ENCODE data around the gene LAMB1. TPM values are rescaled to one million over a fixed set of nuclear protein-coding genes. Genes with fewer than 3 reads are reported as not detected.

The LAMB1 gene
- total RNA-seq, 1 experiment from 2014 or later: 136 TPM

GRCh38 chr7:108030516-108030915 lies 27.6 kb upstream of the LAMB1 start:
- Histone ChIP-seq H3K4me3 (no peak overlapping the region), H3K27ac (peak overlapping the region; percentile 73)
- DNase-seq (ENCODE audit: low read depth in 1 of 2, low spot score in 2 of 2): peak in 1 of 2 experiments; percentile 59

GRCh38 chr7:108029034-108029433 lies 26.1 kb upstream of the LAMB1 start:
- peaks cover 20% of the 10 kb centered on the region for H3K4me1 ChIP-seq (replicated peaks)
- no peak for DNase-seq (ENCODE audit: low read depth in 1 of 2, low spot score in 2 of 2)
- no peaks in the 10 kb centered on the region for H3K9me3 ChIP-seq (replicated peaks)
- H3K4me3 ChIP-seq: no peak overlapping the region
- no peaks in the 10 kb centered on the region for H3K36me3 ChIP-seq
- H3K27me3 ChIP-seq (replicated peaks): no peaks in the 10 kb centered on the region
- H3K27ac ChIP-seq: no peak overlapping the region

More at GRCh38 chr7:108030516-108030915, 27.6 kb upstream of the LAMB1 start:
- H3K9me3 ChIP-seq (replicated peaks): no peaks in the 10 kb centered on the region
- peaks cover 20% of the 10 kb centered on the region for H3K4me1 ChIP-seq (replicated peaks)
- no peaks in the 10 kb centered on the region for H3K36me3 ChIP-seq
- H3K27me3 ChIP-seq (replicated peaks): no peaks in the 10 kb centered on the region

- Histone ChIP-seq H3K4me1 (replicated peaks) (peaks cover 20% of the 10 kb centered on the region), H3K9me3 (replicated peaks) (no peaks in the 10 kb centered on the region), H3K27ac (no peak overlapping the region), H3K36me3 (no peaks in the 10 kb centered on the region), H3K4me3 (no peak overlapping the region), H3K27me3 (replicated peaks) (no peaks in the 10 kb centered on the region)
- no peak for DNase-seq (ENCODE audit: low read depth in 1 of 2, low spot score in 2 of 2)
Measured at GRCh38 chr7:108028111-108028510, 25.1 kb upstream of the LAMB1 start.

- Histone ChIP-seq H3K27ac (no peak overlapping the region), H3K4me1 (replicated peaks) (peaks cover 20% of the 10 kb centered on the region), H3K27me3 (replicated peaks) (no peaks in the 10 kb centered on the region), H3K9me3 (replicated peaks) (no peaks in the 10 kb centered on the region), H3K36me3 (no peaks in the 10 kb centered on the region), H3K4me3 (no peak overlapping the region)
- no peak for DNase-seq (ENCODE audit: low read depth in 1 of 2, low spot score in 2 of 2)
Measured at GRCh38 chr7:108027239-108027638, 24.3 kb upstream of the LAMB1 start.

- peaks cover 20% of the 10 kb centered on the region for H3K4me1 ChIP-seq (replicated peaks)
- DNase-seq (ENCODE audit: low read depth in 1 of 2, low spot score in 2 of 2): no peak
- no peak overlapping the region for H3K27ac ChIP-seq
- H3K27me3 ChIP-seq (replicated peaks): no peaks in the 10 kb centered on the region
- no peaks in the 10 kb centered on the region for H3K9me3 ChIP-seq (replicated peaks)
- no peaks in the 10 kb centered on the region for H3K36me3 ChIP-seq
- no peak overlapping the region for H3K4me3 ChIP-seq
Measured at GRCh38 chr7:108026647-108027046, 23.7 kb upstream of the LAMB1 start.

- Histone ChIP-seq H3K9me3 (replicated peaks) (no peaks in the 10 kb centered on the region), H3K27me3 (replicated peaks) (no peaks in the 10 kb centered on the region)
Measured at GRCh38 chr7:108026116-108026515, 23.2 kb upstream of the LAMB1 start.

GRCh38 chr7:108024538-108024937 lies 21.6 kb upstream of the LAMB1 start:
- H3K27ac ChIP-seq: no peak overlapping the region
- no peak for DNase-seq (ENCODE audit: low read depth in 1 of 2, low spot score in 2 of 2)
- peaks cover 6% of the 10 kb centered on the region for H3K4me1 ChIP-seq (replicated peaks)
- H3K27me3 ChIP-seq (replicated peaks): no peaks in the 10 kb centered on the region
- H3K36me3 ChIP-seq: no peaks in the 10 kb centered on the region
- no peaks in the 10 kb centered on the region for H3K9me3 ChIP-seq (replicated peaks)
- H3K4me3 ChIP-seq: no peak overlapping the region

More at GRCh38 chr7:108026116-108026515, 23.2 kb upstream of the LAMB1 start:
- H3K36me3 ChIP-seq: no peaks in the 10 kb centered on the region
- H3K4me3 ChIP-seq: no peak overlapping the region
- DNase-seq (ENCODE audit: low read depth in 1 of 2, low spot score in 2 of 2): no peak
- H3K27ac ChIP-seq: no peak overlapping the region
- H3K4me1 ChIP-seq (replicated peaks): peaks cover 20% of the 10 kb centered on the region

GRCh38 chr7:108020585-108020984 lies 17.6 kb upstream of the LAMB1 start:
- Histone ChIP-seq H3K27ac (no peak overlapping the region), H3K27me3 (replicated peaks) (no peaks in the 10 kb centered on the region), H3K4me3 (no peak overlapping the region), H3K9me3 (replicated peaks) (no peaks in the 10 kb centered on the region), H3K36me3 (no peaks in the 10 kb centered on the region), H3K4me1 (replicated peaks) (peaks cover 17% of the 10 kb centered on the region)
- DNase-seq (ENCODE audit: low read depth in 1 of 2, low spot score in 2 of 2): no peak

GRCh38 chr7:108018668-108019067 lies 15.7 kb upstream of the LAMB1 start:
- H3K27ac ChIP-seq: no peak overlapping the region
- peaks cover 34% of the 10 kb centered on the region for H3K4me1 ChIP-seq (replicated peaks)
- no peaks in the 10 kb centered on the region for H3K9me3 ChIP-seq (replicated peaks)
- no peak for DNase-seq (ENCODE audit: low read depth in 1 of 2, low spot score in 2 of 2)
- H3K27me3 ChIP-seq (replicated peaks): no peaks in the 10 kb centered on the region
- no peaks in the 10 kb centered on the region for H3K36me3 ChIP-seq
- H3K4me3 ChIP-seq: no peak overlapping the region

GRCh38 chr7:108017776-108018151 lies 14.8 kb upstream of the LAMB1 start:
- no peaks in the 10 kb centered on the region for H3K9me3 ChIP-seq (replicated peaks)
- no peaks in the 10 kb centered on the region for H3K36me3 ChIP-seq
- no peak for DNase-seq (ENCODE audit: low read depth in 1 of 2, low spot score in 2 of 2)
- H3K27ac ChIP-seq: no peak overlapping the region
- no peaks in the 10 kb centered on the region for H3K27me3 ChIP-seq (replicated peaks)
- peaks cover 39% of the 10 kb centered on the region for H3K4me1 ChIP-seq (replicated peaks)
- no peak overlapping the region for H3K4me3 ChIP-seq

GRCh38 chr7:108016841-108017775 lies 14.1 kb upstream of the LAMB1 start:
- Histone ChIP-seq H3K27ac (no peak overlapping the region), H3K27me3 (replicated peaks) (no peaks in the 10 kb centered on the region), H3K36me3 (no peaks in the 10 kb centered on the region), H3K9me3 (replicated peaks) (no peaks in the 10 kb centered on the region), H3K4me3 (no peak overlapping the region), H3K4me1 (replicated peaks) (peaks cover 41% of the 10 kb centered on the region)
- DNase-seq (ENCODE audit: low read depth in 1 of 2, low spot score in 2 of 2): peak in 1 of 2 experiments; percentile 42

GRCh38 chr7:108015740-108016139 lies 12.8 kb upstream of the LAMB1 start:
- Histone ChIP-seq H3K4me1 (replicated peaks) (peaks cover 41% of the 10 kb centered on the region), H3K4me3 (no peak overlapping the region), H3K36me3 (no peaks in the 10 kb centered on the region), H3K27ac (peak overlapping the region; percentile 72), H3K9me3 (replicated peaks) (no peaks in the 10 kb centered on the region), H3K27me3 (replicated peaks) (no peaks in the 10 kb centered on the region)
- DNase-seq (ENCODE audit: low read depth in 1 of 2, low spot score in 2 of 2): peak in 1 of 2 experiments; percentile 58

GRCh38 chr7:108014747-108015682 lies 12.1 kb upstream of the LAMB1 start:
- H3K27me3 ChIP-seq (replicated peaks): no peaks in the 10 kb centered on the region
- H3K4me1 ChIP-seq (replicated peaks): peaks cover 41% of the 10 kb centered on the region
- no peak overlapping the region for H3K4me3 ChIP-seq
- peak; percentile 55 to 87 for DNase-seq (ENCODE audit: low read depth in 1 of 2, low spot score in 2 of 2)
- no peaks in the 10 kb centered on the region for H3K9me3 ChIP-seq (replicated peaks)
- peak overlapping the region; percentile 72 for H3K27ac ChIP-seq
- no peaks in the 10 kb centered on the region for H3K36me3 ChIP-seq

GRCh38 chr7:108014215-108014614 lies 11.3 kb upstream of the LAMB1 start:
- Histone ChIP-seq H3K27me3 (replicated peaks) (no peaks in the 10 kb centered on the region), H3K27ac (peak overlapping the region; percentile 72), H3K9me3 (replicated peaks) (no peaks in the 10 kb centered on the region), H3K36me3 (no peaks in the 10 kb centered on the region), H3K4me3 (no peak overlapping the region), H3K4me1 (replicated peaks) (peaks cover 41% of the 10 kb centered on the region)
- peak in 1 of 2 experiments; percentile 30 for DNase-seq (ENCODE audit: low read depth in 1 of 2, low spot score in 2 of 2)

All from SJSA1 (cell line).